Activated CD8-positive, alpha-beta memory T cell treated with anti-CD3 and anti-CD28 coated beads, Interleukin-2, amount 50 U/mL, for 4 hours (primary cell): ENCODE data around the gene EHBP1.
"Not testable (repeated sequence)": the region's sequence is repeated elsewhere in the genome, so short reads cannot be mapped to it uniquely, and the experiment has no call there.

Experiments
- DNase-seq: peaks from one replicate; pipeline ENCODE4 v3.0.0-alpha.2; 2020

EHBP1 gene

DNA sequence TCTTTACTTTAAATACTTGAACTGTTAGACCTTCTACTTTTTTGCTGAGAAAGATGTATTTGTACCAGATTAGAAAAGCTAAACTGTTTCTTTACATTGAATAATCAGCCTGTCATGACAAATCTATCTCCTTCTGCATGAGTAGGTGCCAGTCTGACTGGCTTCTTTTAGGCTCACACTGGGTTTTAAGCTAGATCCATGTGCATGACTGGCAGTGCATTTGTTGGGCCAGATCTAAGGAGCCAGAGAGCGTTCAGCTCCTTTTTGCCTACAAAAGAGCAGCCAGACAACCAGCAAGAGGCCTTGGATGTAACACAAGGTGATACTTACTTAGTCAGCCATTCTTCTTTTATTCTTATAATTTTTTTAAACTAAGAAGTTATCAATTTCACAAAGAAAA lies 263.2 kb downstream of the EHBP1 start:
- no peak for DNase-seq

DNA sequence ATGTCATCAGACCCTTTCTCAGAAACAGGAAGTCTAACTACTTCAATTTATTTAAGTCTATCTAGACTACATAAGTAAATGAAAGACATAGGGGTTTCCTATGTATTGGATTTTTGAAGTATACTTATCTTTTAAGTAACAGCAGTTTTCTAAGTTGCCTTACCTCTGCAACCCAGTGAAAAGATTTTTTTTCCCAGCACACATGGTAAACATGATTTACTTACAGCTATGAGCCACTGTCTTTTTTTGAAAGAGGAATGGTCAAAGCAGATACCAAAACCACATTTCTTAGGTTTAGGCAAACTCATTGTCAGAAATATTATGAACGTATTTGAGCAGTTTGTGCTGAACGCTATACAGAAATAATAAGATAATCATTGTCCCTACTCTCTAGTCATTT lies 266.4 kb downstream of the EHBP1 start:
- DNase-seq, result no peak

DNA sequence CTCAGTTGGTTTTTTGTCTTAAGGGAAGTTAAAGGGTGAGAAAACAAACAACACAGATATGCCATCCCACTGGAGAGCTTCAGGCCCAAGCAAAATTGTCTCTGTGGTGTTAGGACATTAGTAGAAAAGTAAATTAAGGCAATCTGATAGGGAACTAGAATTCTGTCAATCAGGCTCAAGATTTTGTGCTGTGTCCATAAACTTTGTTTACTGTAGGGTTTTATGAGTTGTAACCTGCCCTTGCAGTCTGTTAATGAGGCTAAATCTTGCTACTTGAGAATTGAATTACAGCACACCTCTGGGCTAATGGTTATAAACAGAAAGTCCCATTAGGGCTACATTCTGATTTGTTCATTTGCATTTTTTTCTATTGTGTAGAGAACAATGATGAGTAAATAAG lies 267.1 kb downstream of the EHBP1 start:
- DNase-seq, result no peak

DNA sequence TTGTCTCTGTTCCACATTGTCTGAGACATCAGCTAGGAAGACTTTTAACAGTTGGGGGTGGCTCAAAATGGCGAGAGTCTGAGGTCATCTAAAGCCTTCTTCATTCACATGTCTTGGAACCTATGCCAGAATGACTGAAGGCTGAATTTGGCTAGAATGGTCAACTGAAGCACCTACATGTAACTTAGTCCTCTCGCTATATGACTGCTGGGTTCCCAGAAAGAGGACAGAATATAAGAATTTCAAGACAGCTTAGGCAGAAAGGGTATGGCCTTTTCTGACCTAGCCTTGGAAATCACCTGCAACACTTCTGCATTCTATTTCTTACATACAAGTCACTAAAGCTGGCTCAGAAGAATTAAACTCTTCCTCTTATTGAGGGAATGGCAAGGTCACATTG lies 269.5 kb downstream of the EHBP1 start:
- DNase-seq, result no peak

DNA sequence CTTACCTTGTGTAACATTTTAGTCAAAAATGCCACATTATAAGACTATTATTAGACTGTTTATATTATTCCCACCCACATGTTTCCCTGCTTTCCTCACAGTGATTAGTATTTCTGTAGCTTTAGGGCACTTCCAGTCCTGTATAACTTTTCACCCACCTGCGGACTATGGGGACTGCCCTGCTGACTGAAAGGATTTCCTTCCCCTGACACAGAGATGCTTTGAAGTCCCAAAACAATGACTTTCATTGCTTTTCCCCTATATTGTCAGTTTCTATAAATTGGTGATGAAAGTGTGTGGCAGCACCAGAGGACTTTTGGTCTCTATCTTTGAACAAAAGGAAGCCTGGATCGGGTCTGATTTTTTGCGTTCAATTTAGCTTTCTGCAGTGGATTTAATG lies 286.1 kb downstream of the EHBP1 start:
- no peak for DNase-seq

DNA sequence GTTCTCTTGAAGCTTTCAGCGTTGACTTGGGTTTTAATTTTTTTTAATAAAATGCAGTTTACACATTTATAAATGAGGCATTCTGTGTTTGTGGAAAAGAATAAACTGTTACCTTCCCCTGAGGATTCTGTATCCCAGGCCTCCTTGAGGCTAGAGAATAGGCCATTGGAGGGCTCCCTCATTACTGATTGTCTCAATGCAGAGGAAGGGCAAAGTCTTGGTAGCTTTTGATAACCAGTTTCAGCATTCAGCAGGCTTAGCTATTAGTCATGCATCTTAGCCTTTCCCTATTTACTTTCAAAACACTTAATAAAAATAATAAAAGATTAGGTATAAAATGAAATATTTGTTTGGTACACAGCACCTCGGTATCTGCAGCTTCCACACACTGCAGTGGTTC lies 287.0 kb downstream of the EHBP1 start:
- DNase-seq, result no peak

DNA sequence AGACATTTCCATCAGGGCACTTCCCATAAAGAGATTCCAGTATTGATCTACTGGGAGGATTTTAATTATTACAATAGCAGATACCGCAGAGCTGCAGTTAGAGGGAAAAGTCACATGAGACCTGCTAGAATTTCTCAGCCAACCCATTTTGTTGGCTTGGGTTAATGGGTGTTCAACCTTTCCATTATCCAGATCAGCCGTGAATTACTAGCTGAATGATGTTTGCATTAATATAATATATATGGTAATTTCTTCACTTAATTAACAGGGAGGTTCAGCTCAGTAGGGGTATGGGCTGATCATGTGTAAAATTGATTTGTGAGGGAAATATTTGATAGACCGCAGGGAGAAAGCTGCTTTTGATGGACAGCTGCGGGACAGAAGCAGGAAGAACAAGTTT lies 288.7 kb downstream of the EHBP1 start:
- DNase-seq, result no peak

DNA sequence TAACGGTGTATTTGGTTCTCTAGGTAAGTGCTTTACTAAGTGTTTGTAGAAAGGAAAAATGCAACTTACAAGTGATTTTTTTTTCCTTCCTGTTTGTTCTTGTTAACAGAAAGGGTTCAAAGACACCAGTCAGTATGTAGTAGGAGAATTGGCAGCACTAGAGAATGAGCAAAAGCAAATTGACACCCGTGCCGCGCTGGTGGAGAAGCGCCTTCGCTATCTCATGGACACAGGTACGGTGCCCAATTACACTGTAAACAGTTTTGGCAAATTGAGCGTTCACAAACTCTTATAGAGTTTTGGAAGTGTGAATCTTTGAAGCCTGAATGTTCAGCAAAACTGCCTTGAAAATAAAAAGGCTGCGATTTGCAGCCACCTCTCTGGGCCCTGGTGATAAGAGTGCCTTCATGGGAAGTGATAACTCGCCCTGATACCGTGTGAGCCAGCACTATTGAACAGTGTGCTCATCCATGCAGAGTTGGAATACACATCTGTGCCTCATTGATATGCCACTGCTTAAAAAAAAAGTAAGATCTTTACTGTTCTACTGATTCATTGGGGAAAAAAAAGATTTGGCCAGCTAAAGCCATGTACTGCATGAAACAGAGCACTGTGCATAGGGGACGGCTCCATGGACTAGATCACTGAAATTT lies 291.1 kb downstream of the EHBP1 start:
- DNase-seq, result no peak

DNA sequence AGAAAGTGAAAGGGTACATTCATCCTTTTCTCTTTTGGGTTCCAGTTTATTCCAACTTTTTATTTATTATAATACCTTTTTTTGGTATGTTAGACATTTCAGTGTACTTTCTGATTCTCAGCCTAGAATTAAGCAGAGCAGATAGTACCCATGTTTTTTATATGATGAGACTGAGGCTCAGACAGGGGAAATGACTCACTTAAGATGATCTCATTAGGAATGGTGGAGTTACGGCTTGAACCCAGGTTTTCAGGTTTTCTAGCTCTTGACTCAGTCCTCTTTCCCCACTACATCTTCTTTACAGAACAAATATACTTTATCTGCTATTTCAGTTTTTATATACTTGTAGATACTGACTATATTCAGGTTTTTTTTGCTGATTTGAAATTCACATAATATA lies 293.4 kb downstream of the EHBP1 start:
- DNase-seq, result no peak

DNA sequence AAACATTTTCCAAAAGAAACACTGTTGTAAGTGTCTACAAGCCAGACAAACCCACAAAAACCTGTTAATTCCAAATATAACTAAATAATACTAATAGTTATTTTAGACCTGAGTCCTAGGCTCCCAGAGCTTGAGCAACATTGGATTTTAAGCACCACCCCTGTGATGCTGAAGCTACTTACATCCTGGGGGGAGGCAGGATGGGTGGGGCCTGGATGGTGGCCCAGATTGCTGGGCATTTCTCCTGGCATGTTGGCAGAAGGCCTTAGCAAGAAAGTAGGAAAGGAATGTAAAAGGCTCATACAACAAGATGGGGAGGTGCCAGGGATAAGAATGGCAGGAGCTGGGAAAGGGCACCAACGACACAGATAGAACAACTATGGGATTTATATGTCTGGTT lies 294.4 kb downstream of the EHBP1 start:
- no peak for DNase-seq

DNA sequence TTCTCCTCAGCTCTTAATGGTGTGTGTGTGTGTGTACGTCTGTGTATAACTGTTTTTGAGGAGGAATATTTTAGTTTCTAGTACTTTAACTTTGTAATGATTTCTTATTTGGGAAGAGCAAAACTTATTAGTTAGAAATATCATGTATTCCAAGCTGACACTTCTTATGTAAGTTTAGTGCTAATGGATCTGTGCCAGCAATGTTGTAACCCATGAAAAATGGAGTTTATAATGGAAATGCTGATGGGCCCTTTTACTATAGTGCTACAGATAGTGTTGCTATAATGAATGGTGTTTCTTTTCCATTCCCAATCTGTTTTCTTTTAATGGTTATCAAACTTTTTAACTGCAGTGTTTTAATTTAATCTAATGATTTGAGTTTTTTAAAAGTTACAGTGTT lies 295.3 kb downstream of the EHBP1 start:
- DNase-seq, result no peak

DNA sequence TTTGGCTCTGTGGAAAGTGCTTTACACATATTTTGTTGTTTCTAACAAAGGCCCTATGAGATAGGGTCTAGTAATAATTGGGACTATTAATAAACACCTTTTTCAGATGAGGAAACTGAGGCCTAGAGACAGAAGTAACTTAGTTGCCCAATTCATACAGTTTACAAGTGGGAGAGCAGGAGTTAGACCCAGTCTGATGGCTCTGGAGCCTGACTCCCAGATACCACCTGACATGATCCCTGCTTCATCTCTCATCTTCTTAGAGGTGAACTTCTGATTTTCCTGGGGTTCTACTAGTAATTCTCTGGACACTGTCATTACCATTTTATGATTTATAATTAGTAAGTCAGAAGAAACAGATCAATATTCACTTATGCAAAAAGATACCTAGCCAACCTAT lies 296.1 kb downstream of the EHBP1 start:
- DNase-seq, result no peak

DNA sequence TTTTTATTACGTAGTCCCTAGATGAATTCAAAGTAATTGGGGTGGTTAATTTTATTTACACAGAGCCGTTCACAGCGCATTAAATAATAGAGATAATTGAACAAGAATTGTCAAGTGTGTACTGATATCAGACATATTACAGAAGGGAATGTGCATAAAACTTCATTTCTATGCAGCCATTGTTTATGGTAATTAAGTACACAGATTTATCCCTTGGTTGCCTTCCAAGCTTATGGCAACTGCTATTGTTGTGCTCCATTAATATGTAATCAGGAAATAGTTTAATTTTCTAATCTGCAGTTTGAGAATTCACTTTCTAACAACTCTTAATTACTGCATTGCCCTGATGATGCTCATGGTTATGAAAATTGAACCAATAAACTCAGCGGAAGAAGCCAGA lies 297.8 kb downstream of the EHBP1 start:
- DNase-seq, result no peak

DNA sequence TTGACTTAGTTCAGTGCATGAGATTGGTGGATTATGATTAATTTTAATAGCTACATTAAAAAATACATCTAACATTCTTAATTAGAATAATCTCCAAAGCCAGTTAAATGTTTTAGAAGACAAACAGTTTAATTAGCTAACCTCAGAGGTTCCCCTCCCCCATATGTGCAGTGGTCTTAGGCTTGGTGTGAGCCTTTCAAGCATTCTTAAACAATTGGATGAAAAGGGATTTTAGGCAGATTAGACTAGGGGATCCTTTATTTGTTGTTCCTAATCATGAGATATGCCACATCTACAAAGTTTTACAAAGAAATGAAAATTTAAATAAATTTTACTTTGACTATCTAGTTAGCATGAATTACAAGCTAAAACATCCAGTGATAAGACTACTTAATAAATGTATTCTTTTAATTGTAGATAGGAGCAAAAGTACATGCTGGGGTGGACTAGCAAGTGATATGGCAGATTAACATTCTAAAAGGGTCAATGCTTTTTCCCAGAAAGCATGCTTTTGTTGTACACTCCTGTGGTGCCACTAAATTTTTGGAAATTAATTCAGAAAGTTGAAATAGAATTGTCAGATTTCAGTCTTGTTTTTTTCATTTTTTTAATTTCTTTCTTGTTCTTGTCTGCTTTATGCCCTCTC lies 302.4 kb downstream of the EHBP1 start:
- no peak for DNase-seq

DNA sequence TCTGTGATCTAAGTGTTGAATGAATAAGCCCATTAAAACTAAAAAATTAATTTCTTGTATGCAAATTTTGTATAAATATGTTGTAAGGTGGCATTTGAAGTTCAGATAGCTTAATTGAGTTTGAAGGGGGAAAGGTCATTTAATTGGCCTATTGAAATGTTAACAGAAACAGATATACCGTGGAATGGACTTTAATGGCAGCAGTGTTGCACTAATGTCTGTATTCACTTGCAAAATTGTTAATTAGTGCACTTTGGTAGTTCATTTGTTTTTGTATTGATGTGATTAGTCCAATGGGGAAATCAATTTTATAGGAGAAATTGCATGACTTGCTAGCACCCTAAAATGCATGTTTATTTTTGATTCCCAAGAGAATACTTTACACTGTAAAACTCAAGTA lies 303.3 kb downstream of the EHBP1 start:
- no peak for DNase-seq

DNA sequence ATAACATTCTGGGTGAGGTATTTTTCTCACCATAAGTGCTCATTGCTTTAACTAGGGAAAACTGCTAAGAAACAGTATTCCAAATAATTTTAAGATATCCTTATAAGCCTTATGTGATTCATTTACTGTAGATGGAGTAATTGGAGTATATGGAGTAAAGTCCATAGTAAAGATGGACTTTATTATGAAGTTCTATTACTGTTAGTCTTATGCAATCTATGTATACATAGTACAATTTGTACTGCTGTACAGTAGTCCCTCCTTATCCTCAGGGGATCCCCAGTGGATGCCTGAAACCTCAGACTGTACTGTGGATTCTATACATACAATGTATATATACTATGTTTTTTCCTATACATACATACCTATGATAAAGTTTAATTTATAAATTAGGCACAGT lies 304.0 kb downstream of the EHBP1 start:
- DNase-seq, result no peak

DNA sequence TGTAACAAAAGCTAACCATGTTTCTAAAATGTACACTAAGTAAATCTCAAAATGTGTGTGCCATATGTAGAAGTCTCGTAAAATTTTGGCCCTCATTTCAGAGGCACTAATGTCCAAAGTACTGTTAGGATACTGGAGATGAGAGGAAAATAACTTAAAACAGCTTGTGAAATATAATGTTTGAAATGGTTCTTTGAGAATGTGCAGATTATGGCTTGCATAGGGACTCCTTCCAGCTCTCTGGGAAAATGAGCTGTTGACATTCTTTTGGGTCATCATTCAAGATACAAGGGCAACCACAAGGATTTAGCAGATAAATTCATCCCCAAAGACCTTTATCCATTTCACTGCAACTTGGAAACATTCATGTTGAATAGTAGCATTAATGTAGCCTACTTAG lies 307.0 kb downstream of the EHBP1 start:
- no peak for DNase-seq

DNA sequence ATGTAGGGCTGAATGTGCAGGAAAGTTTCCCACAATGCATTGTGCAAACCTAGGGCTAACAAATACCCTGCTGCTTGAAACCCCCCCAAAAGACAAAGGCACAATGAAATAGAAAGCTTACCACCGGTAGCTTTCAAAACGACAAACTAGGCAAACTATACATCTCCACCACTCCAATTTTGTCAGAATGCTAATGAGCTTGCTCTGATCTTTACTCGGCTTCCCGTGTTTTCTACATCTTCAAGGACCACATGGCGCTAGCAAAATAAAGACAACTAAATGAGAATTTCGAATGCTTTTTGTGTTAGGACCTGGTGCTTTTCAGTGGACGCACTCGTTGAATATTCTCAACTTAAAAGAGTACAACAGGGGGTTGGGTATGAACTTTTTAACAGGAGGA lies 307.9 kb downstream of the EHBP1 start:
- no peak for DNase-seq

DNA sequence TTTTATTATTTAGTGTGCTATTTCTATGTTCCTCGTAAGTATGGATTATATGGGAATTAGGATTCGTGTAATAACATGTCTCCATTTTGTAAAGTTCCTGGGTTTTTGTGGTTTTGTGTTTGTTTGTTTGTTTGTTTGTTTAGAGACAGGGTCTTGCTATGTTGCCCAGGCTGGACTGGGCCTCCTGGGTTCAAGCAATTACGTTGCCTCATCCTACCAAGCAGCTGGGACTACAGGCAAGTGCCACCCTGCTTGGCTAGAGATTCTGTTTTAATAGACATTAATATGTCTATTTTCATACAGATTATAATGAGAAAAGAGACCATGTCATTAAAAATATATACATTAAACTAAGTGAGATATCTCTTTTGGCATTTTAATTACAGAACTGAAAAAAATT lies 309.9 kb downstream of the EHBP1 start:
- DNase-seq, result no peak

DNA sequence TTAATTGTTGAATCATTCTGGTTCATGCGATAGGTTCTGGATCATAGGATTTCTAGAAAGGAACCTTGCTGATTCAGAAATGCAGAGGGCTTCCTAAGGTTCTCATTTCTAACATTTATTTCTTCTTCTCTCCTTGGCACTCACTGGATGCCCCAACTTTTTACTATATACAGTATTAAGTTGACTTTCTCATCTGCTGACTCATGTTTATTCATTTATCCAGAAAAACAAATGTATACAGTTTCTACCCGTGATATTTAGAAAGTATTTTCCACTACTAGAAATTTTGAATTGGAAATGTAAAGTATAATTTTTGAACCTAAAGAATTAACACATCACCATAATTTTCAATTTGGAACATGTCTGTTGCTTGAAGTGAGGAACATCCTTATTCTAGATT lies 312.9 kb downstream of the EHBP1 start:
- DNase-seq, result no peak

DNA sequence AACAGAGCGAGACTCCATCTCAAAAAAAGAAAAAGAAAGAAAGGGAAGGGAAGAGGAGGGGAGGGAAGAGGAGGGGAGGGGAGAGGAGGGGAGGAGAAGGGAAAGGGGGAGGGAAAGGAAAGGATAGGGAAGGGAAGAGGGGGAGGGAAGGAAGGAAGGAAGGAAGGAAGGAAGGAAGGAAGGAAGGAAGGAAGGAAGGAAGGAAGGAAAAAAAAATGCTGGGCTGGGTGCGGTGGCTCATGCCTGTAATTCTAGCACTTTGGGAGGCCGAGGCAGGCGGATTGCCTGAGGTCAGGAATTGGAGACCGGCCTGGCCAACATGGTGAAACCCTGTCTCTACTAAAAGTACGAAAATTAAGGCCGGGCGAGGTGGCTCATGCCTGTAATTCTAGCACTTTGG lies 314.2 kb downstream of the EHBP1 start:
- DNase-seq, result not testable (repeated sequence)

DNA sequence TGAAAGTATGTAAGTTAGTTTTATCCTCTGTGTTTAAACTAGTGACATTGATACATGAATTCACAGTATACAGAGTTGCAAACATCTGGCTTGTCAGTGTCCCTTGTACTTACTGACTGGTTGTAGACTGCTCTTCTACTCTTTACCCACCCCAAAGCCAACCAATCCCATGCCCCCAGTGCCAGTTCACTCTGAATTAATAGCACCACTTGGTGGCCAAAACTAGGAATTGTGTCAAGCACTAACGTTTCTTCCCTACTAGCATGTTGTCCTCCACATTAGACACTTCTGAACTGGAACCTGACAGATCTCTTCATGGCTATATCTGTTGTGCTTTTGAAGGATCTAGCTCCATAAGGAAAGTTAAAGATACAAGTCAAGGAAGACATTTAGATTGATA lies 317.9 kb downstream of the EHBP1 start:
- DNase-seq, result no peak

DNA sequence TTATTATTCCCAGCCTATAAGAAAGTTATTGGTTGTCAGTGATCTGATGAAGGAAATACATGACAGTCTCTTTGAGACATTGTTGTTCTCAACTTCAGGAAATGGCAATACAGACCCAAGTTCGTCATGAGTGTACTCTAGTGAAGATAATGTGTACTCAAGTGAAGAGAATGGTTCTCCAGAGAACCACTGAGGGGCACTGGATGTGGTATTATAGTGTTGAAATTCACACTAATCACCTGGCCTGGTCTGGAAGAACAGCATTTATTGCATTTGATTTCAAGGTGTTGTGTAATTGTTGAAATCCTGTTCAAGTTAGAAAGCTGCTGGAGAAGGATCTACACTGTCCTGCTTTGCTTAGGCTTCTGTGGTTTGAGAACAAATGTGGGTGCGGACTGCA lies 321.7 kb downstream of the EHBP1 start:
- DNase-seq, result no peak

DNA sequence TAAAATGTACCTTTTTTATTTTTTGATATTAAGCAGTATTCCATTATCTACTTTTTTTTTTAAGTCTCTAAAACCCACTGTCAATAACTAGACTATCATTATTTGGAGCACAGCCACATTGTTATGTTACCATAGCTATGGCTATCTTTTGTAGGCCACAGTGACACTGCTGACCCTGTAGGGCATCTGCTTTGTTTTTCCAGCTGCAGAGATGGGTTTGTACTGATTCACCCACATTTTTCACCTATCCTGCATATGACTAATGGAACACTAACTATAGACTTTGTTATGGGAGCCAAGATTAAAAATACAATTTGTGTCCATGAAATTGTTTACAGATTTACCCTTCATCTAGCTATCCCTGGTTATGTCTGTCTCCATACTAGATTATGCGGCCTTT lies 323.5 kb downstream of the EHBP1 start:
- no peak for DNase-seq

DNA sequence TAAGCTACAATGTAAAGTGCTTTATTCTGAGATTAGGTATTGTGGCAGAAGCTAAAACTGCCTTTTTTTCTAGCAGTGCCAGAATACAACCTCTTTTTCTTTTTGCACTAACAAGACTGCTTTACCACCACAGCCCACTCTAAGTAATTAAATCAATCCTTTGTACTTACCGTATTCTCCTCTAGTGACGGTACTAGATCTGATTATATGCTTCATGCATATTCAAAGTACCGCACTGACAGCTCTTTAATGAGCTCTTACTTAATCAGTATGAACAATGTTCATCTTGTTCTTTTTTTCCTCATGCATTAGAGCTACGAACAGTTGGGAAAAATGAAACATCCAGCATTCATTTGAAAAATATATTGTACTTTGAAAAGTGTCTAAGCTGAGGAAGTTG lies 329.0 kb downstream of the EHBP1 start:
- no peak for DNase-seq
